Measurements from ENCODE around the gene MPND.
"Not testable (repeated sequence)": the region's sequence is repeated elsewhere in the genome, so short reads cannot be mapped to it uniquely, and the experiment has no call there.

Gene MPND

DNA sequence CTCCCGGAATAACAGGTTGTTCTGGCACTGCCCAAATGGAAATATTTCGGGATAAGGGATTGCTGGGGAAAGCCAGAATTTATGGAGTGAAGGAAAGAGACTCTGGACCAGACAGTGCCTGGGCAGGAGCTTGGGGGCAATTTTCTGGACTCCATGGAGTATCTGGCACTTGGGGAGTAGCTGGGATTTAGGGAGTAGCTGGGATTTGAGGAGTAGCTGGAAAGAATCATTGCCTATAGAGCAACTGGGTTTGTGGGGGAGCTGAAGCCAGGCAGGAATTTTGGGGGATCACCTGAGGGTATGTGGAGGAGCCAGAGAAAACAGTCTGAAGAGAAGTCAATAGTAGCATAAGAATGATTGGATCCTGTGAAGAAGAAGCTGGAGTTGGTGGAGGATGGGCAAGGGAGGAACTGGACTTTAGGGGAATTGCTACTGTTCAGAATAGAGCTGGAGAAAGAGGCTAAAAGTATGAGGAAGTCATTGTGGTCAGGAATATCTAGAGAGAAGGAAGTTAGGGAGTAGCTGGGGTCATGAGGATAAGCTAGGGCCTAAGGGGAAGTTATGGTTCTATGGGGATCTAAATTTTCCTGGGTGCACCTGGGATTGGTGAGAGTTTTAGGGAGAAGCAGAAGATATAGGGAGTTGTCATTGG lies 24.2 kb upstream of the MPND start:
- DNase-seq (ENCODE audit: low spot score): no peak

DNA sequence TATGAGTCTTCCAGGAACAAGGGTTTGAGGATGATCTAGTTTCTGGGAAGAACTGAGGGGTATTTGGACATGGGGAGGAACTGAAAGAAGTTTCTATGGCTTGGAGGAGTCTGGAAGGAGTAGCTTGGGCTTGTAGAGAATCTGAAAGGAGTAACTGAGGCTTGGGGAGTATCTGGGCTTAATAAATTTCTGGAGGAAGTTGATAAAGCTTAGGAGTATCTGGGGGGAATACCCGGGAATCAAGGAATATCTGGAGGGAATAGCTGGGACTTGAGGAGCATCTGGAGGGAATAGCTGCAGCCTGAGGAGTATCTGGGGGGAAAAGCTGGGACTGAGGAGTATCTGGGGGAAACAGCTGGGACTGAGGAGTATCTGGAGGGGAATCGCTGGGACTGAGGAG lies 22.9 kb upstream of the MPND start:
- DNase-seq (ENCODE audit: low spot score): no peak

DNA sequence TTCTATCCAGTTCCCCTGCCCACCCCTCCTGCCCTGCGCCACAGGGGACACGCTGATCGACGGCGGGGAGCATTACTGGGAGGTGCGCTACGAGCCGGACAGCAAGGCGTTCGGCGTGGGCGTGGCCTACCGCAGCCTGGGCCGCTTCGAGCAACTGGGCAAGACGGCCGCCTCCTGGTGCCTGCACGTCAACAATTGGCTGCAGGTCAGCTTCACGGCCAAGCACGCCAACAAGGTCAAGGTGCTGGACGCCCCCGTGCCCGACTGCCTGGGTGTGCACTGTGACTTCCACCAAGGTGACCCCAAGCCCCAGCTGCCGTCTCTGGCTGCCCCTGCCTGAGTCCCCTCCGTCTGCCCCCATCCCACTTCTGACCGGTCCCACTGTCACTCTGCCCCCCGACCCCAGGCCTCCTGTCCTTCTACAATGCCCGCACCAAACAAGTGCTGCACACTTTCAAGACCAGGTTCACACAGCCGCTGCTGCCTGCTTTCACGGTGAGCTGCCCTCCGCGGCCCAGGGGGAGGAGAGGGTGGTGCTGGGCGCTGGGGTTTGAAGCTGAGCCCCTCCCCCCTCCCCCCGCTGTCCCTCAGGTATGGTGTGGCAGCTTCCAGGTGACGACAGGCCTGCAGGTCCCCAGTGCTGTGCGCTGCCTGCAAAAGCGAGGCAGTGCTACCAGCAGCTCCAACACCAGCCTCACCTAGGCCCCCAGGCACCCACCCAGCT lies 20.3 kb upstream of the MPND start:
- DNase-seq (ENCODE audit: low spot score): no peak

- DNase-seq (ENCODE audit: low spot score): no peak
These were observed 19.7 kb upstream of the MPND start for GRCh38 chr19:4323692-4324091.

DNA sequence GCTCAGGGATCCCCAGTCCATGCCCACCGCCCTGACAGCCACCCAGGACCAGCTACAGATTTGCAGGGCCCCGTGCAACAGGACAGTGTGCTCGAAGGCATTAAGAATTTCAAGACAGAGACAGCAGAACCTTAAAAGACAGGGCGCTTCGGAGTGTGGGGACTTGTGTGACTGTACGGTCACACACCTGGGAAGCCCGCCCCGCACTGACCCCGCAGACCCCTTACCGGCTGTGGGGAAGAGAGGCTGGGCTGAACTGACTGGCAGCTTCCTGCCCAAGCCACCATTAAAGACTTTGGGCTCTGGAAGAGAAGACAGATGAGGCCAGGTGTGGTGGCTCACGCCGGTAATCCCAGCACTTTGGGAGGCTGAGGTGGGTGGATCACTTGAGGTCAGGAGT lies 19.1 kb upstream of the MPND start:
- no peak for DNase-seq (ENCODE audit: low spot score)

DNA sequence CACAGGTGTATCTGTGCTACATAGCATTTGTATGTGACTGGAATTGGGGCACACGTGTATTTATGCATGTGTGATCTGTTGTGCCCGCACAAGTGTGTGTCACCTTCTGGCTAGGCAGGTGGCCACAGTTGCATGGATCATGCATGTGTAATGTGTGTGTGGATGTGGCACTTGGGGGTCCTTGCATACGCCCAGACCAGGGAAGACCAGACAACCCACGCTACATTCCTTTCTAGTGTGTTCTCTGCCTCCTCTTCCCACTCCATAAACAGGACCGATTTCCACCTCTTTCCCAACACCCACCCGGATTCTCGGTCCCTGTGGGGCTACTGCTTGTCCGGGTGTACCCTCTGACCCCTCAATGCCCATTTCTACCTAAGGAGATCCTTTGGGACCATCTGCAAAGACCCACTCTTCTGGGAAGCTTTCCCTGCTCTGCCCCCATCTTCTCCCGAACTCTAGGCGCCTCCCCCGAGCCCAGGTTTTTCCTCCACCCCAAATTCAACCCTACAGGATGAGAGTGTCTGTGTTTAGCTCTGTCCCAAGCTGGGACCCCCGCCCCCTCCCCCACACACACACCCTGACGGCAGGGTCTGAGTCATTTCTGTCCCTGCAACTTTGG lies 17.0 kb upstream of the MPND start:
- no peak for DNase-seq (ENCODE audit: low spot score)

DNA sequence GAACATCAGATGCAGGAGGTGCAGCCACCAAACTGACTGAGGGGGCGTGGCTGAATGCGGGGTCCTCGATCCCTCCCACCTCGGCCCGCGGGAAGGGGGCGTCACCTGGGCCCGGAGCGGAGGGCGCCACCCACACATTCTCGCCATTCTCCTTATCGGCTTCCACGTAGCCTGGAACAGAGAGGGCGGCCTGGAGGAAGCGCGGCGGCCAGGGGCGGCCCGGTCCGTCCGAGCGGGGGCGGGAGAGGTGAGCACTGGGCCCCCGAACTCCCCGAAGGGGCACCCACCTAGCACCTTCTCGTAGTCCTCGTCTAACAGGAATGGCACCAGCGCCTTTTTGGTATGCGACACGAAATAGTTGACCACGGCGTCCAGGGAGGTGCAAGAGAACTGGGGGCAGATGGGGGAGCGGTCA lies 16.5 kb upstream of the MPND start:
- no peak for DNase-seq (ENCODE audit: low spot score)

DNA sequence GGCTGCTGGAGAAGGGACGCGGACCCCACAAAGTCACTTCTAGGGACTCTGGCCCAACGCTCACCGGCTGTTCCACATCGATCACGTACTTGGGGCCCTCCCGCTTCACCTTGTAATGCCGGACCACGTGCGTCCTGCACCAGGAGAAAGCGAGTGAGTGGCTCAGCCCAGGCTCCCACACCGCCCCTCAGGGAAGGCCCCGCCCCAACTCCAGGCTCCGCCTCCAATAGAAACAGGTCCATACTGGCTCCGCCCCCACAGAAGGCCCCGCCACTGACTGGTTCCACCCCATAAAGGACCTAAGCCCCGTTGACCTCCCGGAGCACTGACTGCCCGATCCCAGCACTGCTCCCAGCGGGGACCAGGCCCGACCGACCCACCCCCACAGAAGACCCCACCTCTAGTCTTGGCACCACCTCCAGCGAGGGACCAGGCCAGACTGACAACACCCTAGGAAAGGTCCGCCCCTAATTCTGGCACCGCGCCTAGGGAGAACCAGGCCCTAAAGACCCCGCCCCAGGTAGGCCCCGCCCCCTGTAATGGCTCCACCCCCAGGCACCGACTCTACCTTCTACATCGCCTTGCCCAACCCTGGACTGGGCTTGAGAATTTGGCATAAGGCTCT lies 16.0 kb upstream of the MPND start:
- DNase-seq (ENCODE audit: low spot score): no peak

DNA sequence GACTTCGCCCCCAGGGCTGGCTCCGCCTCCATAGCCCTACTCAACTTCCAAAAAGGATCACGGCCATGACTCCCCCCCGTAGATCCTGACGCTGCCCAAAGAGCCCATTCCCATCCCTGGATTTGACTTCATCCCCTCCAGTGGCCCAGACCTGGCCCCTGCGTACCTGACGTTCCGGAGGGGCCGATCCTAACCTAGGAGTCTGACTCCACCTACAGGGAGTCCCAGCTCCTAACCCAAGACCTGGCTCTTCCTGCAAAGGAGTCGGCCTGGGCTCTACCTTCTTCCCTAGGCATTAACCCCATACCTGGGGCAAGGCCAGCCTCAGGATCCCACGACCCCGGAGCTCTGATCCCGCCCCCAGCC lies 15.5 kb upstream of the MPND start:
- DNase-seq (ENCODE audit: low spot score): no peak

DNA sequence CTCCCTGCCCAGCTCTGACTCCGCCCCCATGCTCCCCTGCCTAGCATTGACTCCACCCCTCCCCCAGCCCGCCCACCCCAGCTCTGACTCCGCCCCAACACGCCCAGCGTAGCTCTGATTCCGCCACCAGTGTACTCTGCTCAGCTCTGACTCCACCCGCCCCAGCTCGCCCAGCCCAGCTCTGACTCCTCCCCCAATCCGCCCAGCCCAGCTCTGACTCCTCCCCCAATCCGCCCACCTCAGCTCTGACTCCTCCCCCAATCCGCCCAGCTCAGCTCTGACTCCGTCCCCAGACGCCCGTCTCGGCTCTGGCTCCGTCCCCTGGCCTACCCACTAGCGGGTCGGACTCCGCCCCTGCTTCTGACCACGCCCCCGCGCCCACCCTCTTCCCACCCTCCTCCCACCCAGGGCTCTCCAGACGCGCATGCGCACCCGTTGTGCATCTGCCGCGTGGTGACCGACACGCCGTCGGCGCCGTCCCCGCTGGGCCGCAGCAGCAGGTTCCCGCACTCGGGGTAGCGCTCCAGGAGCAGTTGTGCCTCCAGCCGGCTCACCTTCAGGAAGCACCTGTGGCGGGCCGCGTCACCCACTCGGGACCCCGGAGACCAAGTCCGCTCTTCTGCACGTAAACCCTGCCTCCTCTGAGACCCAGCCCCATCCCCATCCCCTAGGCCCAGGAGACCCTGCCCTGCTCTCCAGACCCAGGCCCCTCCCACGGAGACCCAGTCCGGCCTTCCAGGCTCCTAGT lies 14.9 kb upstream of the MPND start:
- peak; percentile 82 for DNase-seq (ENCODE audit: low spot score)

- not testable (repeated sequence) for DNase-seq (ENCODE audit: low spot score)
These were observed 14.2 kb upstream of the MPND start for GRCh38 chr19:4328991-4329681.

- DNase-seq (ENCODE audit: low spot score): no peak
These were observed 13.5 kb upstream of the MPND start for GRCh38 chr19:4329858-4330257.

GRCh38 chr19:4334929-4335570 lies 8.3 kb upstream of the MPND start:
- DNase-seq (ENCODE audit: low spot score): no peak

- DNase-seq (ENCODE audit: low spot score): no peak
These were observed 5.4 kb upstream of the MPND start for GRCh38 chr19:4337906-4338440.

GRCh38 chr19:4338441-4339355 lies 4.7 kb upstream of the MPND start, which contains the start of gene STAP2:
Gene STAP2 (minus strand): TSS chr19:4338827. CDS start chr19:4338753, 74 bp downstream.
- DNase-seq (ENCODE audit: low spot score): no peak

- DNase-seq (ENCODE audit: low spot score): no peak
These were observed 1.1 kb upstream of the MPND start for GRCh38 chr19:4342314-4342614.

GRCh38 chr19:4342615-4343369 lies 570 bp upstream of the MPND start:
- peak; percentile 94 for DNase-seq (ENCODE audit: low spot score)

DNA sequence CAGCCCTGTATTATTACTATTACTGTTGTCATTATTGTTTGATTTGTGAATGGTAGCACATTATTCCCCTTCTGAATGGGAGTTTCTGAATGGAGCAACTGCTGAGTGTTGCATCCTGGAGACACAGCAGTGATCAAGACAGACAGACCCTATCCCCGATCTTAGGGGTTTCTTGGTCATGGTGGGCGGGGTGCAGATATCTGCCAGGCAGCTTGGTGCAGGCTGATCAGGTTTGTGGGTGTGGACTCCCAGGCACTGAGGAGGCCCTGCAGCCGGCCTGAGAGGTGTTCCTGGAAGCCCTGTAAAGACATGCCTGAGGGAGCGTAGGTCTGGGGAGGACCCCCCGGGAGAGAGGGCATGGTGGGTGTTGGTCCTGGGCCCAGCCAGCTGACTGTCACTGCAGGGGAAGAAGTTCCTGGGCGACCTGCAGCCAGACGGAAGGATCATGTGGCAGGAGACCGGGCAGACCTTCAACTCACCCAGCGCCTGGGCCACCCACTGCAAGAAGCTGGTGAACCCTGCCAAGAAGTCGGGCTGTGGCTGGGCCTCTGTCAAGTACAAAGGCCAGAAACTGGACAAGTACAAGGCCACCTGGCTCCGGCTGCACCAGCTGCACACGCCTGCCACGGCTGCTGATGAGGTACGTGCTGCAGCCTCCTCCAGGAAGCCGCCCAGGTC lies 2.1 kb downstream of the MPND start:
- DNase-seq (ENCODE audit: low spot score): no peak

DNA sequence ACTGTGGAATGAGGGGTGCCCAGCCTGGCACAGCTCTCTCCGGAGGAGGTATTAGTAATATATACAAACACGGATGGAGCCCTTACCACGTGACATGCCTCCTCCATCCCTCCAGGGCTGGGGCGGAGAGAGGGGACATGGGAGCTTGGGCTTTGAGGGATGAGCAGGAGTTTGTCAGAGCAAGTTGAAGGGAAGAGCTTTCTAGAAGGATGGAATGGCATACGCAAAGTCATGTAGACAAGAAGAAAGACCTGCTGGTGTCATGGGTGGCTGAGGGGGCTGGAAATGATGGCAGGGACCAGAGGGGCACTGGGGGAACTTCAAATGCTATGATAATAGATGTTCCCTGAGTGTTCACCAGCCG lies 2.6 kb downstream of the MPND start:
- DNase-seq (ENCODE audit: low spot score): no peak
